HG03354 (cell line): ENCODE data around the gene GLP2R.
"Not testable (repeated sequence)": the region's sequence is repeated elsewhere in the genome, so short reads cannot be mapped to it uniquely, and the experiment has no call there.

Experiments
- ATAC-seq: cut with Tn5 transposase; IDR thresholded peaks from one replicate; pipeline ENCODE4 v1.9.1; 2021; ENCODE audit warnings: mild to moderate bottlenecking; ENCODE audit not compliant: unreplicated experiment, poor library complexity, severe bottlenecking

Gene GLP2R, protein sequence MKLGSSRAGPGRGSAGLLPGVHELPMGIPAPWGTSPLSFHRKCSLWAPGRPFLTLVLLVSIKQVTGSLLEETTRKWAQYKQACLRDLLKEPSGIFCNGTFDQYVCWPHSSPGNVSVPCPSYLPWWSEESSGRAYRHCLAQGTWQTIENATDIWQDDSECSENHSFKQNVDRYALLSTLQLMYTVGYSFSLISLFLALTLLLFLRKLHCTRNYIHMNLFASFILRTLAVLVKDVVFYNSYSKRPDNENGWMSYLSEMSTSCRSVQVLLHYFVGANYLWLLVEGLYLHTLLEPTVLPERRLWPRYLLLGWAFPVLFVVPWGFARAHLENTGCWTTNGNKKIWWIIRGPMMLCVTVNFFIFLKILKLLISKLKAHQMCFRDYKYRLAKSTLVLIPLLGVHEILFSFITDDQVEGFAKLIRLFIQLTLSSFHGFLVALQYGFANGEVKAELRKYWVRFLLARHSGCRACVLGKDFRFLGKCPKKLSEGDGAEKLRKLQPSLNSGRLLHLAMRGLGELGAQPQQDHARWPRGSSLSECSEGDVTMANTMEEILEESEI

GRCh38 chr17:9825641-9826150 lies at the start of gene GLP2R:
Gene GLP2R, plus strand, starts transcription at chr17:9825924. Its CDS starts 140 bp downstream, at chr17:9826064.
- no peak for ATAC-seq

- no peak for ATAC-seq
Measured at GRCh38 chr17:9776911-9777310, 48.8 kb upstream of the GLP2R start.

- no peak for ATAC-seq
Measured at GRCh38 chr17:9780552-9780951, 45.2 kb upstream of the GLP2R start.

DNA sequence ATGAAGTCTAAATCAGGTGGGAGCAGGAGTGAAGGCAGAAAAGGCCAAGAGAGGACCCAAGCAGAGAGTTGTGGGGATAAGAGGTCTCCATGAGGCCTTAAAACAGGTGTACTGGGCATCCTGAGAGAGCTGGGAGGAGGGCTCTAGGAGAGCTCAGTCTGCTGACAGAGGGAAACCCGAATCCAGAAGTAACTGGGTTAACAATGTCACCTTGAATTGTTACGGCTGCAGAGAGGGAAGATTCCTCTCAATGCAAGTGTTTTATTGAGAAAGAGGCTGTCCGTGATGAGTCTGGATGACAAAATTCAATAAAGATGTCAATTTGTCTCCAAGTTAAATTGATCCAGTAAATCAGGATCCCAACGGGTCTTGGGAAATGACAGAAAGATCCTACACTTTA lies 42.7 kb upstream of the GLP2R start:
- no peak for ATAC-seq

DNA sequence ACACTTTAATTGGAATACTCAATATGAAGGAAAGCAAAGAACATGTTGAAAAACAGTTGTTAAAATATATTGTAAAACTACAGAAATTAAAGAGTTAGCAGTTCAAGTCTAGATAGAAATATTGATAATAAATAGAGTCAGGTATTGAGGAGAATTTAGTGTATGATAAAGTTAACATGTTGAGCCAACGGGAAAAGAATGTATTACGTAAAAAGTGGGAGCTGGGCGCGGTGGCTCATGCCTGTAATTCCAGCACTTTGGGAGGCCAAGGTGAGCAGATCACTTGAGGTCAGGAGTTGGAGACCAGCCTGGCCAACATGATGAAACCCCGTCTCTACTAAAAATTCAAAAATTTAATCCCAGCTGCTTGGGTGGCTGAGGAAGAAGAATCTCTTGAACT lies 42.3 kb upstream of the GLP2R start:
- not testable (repeated sequence) for ATAC-seq

- ATAC-seq, result no peak
Measured at GRCh38 chr17:9784544-9784943, 41.2 kb upstream of the GLP2R start.

GRCh38 chr17:9788601-9789000 lies 37.1 kb upstream of the GLP2R start:
- no peak for ATAC-seq

- ATAC-seq, result no peak
Measured at GRCh38 chr17:9790316-9790715, 35.4 kb upstream of the GLP2R start.

DNA sequence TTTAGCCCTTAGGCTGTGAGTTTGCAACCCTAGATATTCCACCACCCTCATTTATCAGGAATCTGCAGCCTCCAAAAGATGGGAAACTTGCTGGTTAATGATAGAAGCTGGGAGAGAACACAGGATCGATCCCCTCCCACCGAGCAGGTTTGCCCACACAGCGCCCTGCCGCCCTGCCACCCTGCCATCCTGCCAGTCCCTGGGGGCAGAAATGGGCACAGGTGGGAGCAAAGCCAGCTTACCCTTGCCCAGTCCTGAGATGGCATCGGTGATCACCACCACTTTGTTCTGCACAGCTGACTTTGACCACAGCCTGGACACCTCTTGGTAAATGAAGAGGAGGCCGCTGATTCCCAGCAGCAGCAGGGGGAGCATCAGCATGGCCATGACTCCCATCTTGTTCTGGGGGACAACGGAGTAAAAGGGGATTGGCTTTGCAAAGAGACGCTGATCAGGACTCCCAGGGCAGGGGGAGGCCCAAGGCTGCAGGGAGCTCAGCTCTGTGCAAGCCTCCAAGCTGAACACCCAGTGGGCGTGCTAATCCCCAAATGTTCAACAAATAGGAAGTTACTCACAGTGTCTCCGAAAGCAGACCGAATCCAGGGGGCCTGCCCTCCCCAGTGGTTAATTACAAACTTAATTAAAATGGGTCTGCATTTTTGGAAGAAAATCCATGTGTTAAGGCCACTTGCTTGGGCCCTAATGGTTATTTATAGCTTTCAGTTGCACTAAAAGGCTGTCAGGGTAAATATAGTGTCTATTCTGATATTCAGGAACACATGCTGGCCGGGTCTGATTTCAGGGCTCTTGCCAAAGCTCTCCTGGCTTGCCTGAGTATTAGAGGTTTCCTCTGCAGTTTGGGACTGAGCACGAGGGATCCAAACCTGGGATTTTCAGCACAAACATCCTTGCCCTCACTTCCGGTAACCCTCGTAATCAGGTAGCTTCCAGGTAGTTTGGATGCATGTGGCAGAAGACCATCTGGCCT lies 34.5 kb upstream of the GLP2R start, which contains the start of gene DHRS7C:
DHRS7C (minus strand) TSS at position 704 of the 988 bp plus-strand sequence; CDS start at position 396, 308 bp downstream.
- no peak for ATAC-seq

DNA sequence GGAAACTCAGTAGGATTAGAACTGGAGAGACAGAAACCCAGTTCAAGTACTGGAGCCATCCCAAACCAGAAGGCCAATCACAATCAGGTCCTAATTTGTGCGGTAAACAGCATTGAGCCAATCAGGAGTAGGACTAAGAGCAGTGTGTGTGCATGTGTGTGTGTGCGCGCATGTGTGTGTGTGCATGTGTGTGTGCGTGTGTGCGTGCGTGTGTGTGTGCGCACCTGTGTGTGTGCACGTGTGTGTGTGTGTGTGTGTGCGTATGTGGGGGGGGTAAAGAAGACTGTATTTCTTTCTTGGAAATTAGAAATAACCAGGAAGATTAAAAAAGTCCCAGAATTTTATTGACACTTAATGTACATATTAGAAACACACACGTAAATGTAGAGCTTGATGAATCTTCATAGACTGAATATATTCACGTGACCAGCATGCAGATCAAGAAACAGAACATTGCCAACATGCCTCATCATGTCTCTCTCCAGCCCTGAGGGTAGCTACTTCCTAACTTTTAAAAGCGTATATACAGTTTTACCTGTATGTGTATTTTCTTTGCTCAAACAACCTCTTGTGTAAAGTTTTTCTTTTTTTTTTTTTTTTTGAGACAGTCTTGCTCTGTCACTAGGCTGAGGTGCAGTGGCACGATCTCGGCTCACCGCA lies 33.4 kb upstream of the GLP2R start:
- ATAC-seq, result no peak

- no peak for ATAC-seq
Measured at GRCh38 chr17:9798008-9798407, 27.7 kb upstream of the GLP2R start.

GRCh38 chr17:9798724-9799123 lies 27.0 kb upstream of the GLP2R start:
- no peak for ATAC-seq

GRCh38 chr17:9801505-9801904 lies 24.2 kb upstream of the GLP2R start:
- no peak for ATAC-seq

- ATAC-seq, result no peak
Measured at GRCh38 chr17:9802294-9802693, 23.4 kb upstream of the GLP2R start.

- no peak for ATAC-seq
Measured at GRCh38 chr17:9802697-9803096, 23.0 kb upstream of the GLP2R start.

DNA sequence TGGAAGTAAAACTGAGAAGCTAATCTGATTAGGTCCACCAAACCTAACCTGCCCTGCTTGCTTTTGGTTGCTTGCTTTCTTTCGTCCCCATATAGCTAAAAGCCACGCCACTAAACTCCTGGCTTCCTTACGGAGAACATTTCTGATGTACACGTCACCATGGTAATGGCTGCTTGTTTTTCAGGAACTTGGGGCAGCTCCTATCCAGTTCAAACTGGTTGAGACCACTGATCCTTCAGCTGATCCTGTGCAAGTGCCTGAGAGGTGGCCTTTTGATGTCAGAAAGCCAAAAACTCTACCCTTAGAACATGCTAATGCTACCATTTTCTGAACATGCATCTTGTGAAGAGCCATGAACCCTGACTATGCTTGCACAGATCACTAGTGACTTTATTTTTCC lies 20.0 kb upstream of the GLP2R start:
- ATAC-seq, result no peak

DNA sequence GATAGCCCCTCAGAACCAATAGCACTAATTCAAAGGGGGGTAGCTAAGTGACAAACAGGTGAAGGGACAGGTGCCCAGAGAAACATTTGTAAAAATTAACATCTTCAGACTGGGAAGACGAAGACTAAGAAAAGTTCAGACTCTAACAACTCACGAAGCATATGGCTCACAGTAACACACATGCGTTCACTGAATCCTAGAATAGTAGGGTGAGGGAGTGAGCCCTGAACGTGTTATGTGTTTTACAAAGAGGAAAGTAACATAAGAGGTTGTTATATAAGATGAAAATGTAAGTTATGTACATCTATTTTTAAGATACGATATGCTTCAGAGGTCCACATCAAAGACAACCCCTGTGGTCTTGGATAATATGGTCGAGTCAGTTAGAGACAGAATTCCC lies 19.0 kb upstream of the GLP2R start:
- no peak for ATAC-seq

DNA sequence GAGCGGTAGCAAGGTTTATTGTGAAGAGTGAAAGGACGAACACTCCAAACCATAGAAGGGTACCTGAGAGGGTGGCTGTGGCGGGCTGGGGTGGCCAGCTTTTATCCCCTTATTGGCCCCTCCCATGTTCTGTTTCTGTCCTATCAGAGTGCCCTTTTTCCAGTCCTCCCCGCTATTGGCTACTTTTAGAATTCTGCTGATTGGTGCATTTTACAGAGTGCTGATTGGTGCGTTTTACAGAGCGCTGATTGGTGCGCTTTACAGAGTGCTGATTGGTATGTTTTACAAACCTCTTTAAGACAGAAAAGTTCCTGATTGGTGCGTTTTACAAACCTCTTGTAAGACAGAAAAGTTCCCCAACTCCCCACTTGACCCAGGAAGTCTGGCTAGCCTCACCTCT lies 16.3 kb upstream of the GLP2R start:
- ATAC-seq, result no peak

DNA sequence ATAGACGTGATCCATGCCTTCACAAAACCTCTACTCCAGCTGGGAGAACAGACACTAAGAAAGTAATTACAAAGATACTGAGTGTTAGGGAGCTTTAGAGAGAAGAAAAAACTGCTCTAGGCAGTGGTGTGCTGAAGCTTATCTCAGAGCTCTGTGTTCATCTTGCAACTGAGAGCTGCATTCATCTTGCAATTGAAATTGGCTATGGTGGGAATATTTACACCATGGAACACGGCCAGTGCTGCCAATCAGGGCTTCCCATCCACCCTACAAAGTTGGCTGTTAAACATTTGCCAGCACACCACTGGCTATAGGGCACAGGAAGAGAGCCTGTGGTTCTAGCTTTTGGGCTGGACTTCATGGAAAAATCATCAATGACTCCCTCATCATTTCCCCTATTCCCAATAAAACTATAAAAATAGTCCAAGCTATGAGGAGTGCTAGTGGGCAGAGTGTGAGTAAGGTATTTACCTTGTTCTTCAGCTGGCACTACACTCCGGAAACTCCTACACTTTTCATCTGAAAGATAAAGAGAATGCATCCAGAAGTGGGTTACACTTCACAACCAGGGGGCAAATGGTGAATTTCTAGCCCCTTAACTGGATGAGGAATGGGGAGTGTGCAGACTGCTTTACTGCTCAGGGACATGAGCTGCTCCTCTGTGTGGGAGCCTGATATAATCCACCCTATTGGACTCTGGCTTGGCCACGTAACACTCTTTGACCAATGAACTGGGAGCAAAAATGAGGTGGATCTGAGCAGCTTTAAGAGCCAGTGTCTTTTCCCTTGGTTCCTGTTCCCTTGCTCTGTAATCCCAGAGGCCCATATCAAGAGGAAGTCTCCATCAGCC lies 15.4 kb upstream of the GLP2R start:
- ATAC-seq, result no peak
